Neural progenitor cell (in vitro differentiated cells): ENCODE results near the gene METTL6.

Experiments used
- EZH2 ChIP-seq: fragments of 200-600 bp; sonication (generic); IDR thresholded peaks from 2 replicates; pipeline ENCODE4 v1.6.1; 2017; ENCODE audit warnings: antibody characterized with exemption, mild to moderate bottlenecking, moderate library complexity
- TF ChIP-seq, protein P1 (sequence below): fragments of 200-600 bp; sonication (generic); IDR thresholded peaks from 2 replicates; pipeline ENCODE4 v1.5.1; 2017; ENCODE audit warnings: antibody characterized with exemption, mild to moderate bottlenecking

DNA sequence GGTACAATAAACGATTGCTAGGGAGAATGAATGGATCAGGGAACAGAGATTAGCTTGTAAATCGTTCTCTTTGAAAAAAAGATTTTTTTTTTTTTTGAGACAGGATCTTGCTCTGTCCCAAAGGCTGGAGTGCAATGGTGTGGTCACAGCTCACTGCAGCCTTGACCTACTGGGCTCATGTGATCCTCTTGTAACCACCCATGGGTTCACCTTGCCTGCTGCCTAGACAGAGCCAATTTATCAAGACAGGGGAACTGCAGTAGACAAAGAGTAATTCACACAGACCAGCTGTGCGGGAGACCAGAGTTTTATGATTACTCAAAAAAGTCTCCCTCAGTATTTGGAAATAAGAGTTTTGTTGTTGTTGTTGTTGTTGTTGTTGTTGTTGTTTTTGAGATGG, 39.6 kb downstream of the METTL6 start:
- TF ChIP-seq, protein P1, sequence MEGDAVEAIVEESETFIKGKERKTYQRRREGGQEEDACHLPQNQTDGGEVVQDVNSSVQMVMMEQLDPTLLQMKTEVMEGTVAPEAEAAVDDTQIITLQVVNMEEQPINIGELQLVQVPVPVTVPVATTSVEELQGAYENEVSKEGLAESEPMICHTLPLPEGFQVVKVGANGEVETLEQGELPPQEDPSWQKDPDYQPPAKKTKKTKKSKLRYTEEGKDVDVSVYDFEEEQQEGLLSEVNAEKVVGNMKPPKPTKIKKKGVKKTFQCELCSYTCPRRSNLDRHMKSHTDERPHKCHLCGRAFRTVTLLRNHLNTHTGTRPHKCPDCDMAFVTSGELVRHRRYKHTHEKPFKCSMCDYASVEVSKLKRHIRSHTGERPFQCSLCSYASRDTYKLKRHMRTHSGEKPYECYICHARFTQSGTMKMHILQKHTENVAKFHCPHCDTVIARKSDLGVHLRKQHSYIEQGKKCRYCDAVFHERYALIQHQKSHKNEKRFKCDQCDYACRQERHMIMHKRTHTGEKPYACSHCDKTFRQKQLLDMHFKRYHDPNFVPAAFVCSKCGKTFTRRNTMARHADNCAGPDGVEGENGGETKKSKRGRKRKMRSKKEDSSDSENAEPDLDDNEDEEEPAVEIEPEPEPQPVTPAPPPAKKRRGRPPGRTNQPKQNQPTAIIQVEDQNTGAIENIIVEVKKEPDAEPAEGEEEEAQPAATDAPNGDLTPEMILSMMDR, result no peak
- TF ChIP-seq EZH2, result no peak
